Measurements from ENCODE around the gene C4BPB. TPM values are rescaled to one million over a fixed set of nuclear protein-coding genes. Genes with fewer than 3 reads are reported as not detected.

Gene C4BPB
- total RNA-seq, 4 donors from 2014 or later = 0.90 to 4.9 TPM; not detected in 2

- 52 to 53% methylated on average over 5 of the region's 5 CpGs for WGBS, 2 donors
- no peaks in the 10 kb centered on the region for H3K27me3 ChIP-seq
- no peaks in the 10 kb centered on the region for H3K4me1 ChIP-seq
- DNase-seq (ENCODE audit: low spot score in 2 of 2) = no peak
- H3K4me3 ChIP-seq = no peak overlapping the region
- no peaks in the 10 kb centered on the region for H3K9me3 ChIP-seq
- no peak overlapping the region for H3K27ac ChIP-seq
- H3K36me3 ChIP-seq = no peaks in the 10 kb centered on the region
- TF ChIP-seq CTCF (IDR thresholded peaks at IDR 0.05) = no peak
- TF ChIP-seq POLR2A (IDR thresholded peaks at IDR 0.05) = no peak
- no peak for TF ChIP-seq EP300 (IDR thresholded peaks at IDR 0.05)
Measured at GRCh38 chr1:207102146-207102545, 13.5 kb downstream of the C4BPB start.

GRCh38 chr1:207102659-207103058 lies 14.0 kb downstream of the C4BPB start:
- Histone ChIP-seq H3K4me1 (no peaks in the 10 kb centered on the region), H3K27ac (no peak overlapping the region), H3K9me3 (no peaks in the 10 kb centered on the region), H3K27me3 (no peaks in the 10 kb centered on the region), H3K36me3 (no peaks in the 10 kb centered on the region), H3K4me3 (no peak overlapping the region)
- DNase-seq (ENCODE audit: low spot score in 2 of 2) = no peak
- 78 to 88% methylated on average over 1 of the region's 1 CpG for WGBS, 2 donors
- TF ChIP-seq POLR2A (IDR thresholded peaks at IDR 0.05) (no peak), EP300 (IDR thresholded peaks at IDR 0.05) (no peak), CTCF (IDR thresholded peaks at IDR 0.05) (no peak)

- Histone ChIP-seq H3K27me3 (no peaks in the 10 kb centered on the region), H3K4me3 (no peak within 1 kb of the TSS), H3K9me3 (no peaks in the 10 kb centered on the region), H3K36me3 (no peaks in the 10 kb centered on the region), H3K27ac (no peak within 1 kb of the TSS), H3K4me1 (no peaks in the 10 kb centered on the region)
- 74 to 86% methylated on average over 7 of the region's 7 CpGs for WGBS, 2 donors
- TF ChIP-seq POLR2A (IDR thresholded peaks at IDR 0.05) (no peak), EP300 (IDR thresholded peaks at IDR 0.05) (no peak), CTCF (IDR thresholded peaks at IDR 0.05) (no peak)
- no peak for DNase-seq (ENCODE audit: low spot score in 2 of 2)
Measured at GRCh38 chr1:207103892-207104373, 15.3 kb downstream of the C4BPB start, which contains the start of gene C4BPA. TSS of gene C4BPA (plus strand) at chr1:207104233. CDS start at chr1:207113026, 8,793 bp downstream.

- WGBS, 2 donors = 75 to 79% methylated on average over 3 of the region's 3 CpGs
- H3K36me3 ChIP-seq = no peaks in the 10 kb centered on the region
- no peak overlapping the region for H3K4me3 ChIP-seq
- TF ChIP-seq POLR2A (IDR thresholded peaks at IDR 0.05) = no peak
- no peak for TF ChIP-seq CTCF (IDR thresholded peaks at IDR 0.05)
- no peak for TF ChIP-seq EP300 (IDR thresholded peaks at IDR 0.05)
- no peaks in the 10 kb centered on the region for H3K4me1 ChIP-seq
- H3K27ac ChIP-seq = no peak overlapping the region
- H3K27me3 ChIP-seq = no peaks in the 10 kb centered on the region
- no peak for DNase-seq (ENCODE audit: low spot score in 2 of 2)
- no peaks in the 10 kb centered on the region for H3K9me3 ChIP-seq
Measured at GRCh38 chr1:207109004-207109403, 20.3 kb downstream of the C4BPB start.

- no peaks in the 10 kb centered on the region for H3K4me1 ChIP-seq
- no peaks in the 10 kb centered on the region for H3K27me3 ChIP-seq
- H3K27ac ChIP-seq = no peak overlapping the region
- DNase-seq (ENCODE audit: low spot score in 2 of 2) = no peak
- 79 to 85% methylated on average over 2 of the region's 2 CpGs for WGBS, 2 donors
- no peak overlapping the region for H3K4me3 ChIP-seq
- H3K36me3 ChIP-seq = no peaks in the 10 kb centered on the region
- TF ChIP-seq POLR2A (IDR thresholded peaks at IDR 0.05) (no peak), EP300 (IDR thresholded peaks at IDR 0.05) (no peak), CTCF (IDR thresholded peaks at IDR 0.05) (no peak)
- no peaks in the 10 kb centered on the region for H3K9me3 ChIP-seq
Measured at GRCh38 chr1:207112616-207113296, 24.1 kb downstream of the C4BPB start.

Data from tibial nerve (tissue), 4 donors.